Bone marrow (tissue), 2 donors: Measurements from ENCODE around the gene EPHA2.
"Not testable (repeated sequence)": the region's sequence is repeated elsewhere in the genome, so short reads cannot be mapped to it uniquely, and the experiment has no call there.

Experiments used
- DNase-seq, 2 donors: peaks; one replicate each; lab custom pipeline; 2025; lab: John Stamatoyannopoulos, UW

EPHA2 gene

GRCh38 chr1:16167331-16168143 is 11.7 kb upstream of the EPHA2 start:
- DNase-seq = no peak

- no peak for DNase-seq
Observed at GRCh38 chr1:16166117-16166516, 10.2 kb upstream of the EPHA2 start.

DNA sequence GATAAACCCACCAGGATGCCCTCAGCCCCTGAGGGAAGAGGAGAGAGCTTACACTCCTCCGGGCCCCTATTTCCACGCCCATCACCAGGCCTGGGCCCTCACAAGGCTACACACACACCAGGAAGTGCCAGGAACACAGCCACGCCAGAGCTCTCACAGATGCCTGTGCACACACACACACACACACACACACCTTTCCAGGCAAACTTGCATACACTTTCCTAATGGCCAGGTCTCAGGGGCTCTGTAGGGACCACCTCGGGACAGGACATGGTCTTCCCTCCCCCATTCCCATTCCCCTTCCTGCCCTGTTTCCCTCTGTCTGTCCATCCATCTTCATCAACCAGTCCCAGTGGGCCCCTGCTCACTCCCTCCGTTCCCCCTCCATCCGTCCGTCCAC is 9.7 kb upstream of the EPHA2 start:
- DNase-seq = no peak

GRCh38 chr1:16165073-16165364 is 9.2 kb upstream of the EPHA2 start:
- no peak for DNase-seq

DNA sequence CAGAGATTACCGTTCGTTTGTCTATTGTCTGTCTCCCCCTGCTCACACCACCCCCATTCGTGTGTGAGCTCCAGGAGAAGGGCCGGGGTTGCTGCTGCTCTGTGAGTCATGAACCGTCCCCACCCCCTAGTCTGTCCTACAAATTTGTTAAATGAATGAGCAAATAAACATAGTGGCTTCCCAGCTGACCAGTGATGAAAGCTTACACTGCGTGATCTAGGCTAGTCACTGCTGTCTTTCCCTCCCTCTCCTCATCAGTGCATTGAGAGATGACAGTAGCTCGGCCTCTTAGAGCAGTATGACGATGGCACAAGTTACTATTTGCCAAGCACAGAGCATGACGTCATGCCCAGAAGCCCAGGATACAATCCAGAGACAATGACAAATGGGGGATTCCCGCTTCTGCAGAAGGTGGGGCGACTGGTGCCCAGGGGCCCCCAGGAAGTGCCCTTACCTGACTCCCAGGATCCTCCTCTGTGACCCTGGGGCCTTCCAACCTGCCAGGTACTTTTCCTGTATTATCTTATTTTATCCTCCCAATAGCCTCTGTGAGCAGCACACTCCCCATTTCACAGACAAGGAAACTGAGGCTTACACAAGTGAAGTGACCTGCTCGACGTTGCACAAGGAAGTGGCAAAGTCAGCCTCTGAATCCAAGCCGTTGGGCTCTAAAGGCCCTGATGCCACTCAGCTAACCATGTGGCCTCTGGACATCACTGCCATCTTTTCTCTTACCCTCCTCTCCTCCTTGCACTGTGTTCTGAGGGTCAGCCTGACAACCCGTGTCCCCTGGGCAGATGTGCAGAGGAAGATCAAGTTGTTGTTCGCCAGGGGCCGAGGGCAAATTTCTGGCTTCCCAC is 8.6 kb upstream of the EPHA2 start:
- DNase-seq = no peak

DNA sequence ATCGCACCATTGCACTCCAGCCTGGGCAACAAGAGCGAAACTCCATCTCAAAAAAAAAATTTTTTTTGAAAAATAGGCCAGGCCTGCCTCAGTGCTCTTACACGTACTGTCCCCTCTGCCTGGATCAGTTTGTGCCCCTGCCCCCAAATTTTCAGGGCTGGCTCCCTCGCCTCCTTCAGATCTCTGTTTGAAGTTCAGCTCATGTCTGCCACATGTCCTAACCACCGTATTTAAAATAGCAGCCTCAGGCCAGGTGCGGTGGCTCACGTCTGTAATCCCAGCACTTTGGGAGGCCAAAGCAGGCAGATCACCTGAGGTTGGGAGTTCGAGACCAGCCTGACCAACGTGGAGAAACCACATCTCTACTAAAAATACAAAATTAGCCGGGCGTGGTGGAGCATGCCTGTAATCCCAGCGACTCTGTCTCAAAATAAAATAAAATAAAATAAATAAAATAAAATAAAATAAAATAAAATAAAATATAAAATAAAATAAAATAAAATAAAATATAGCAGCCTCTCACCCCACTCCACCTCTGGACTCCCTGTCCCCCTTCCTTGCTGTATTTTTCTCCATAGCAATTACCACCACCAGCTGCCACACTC is 7.8 kb upstream of the EPHA2 start:
- not testable (repeated sequence) for DNase-seq

GRCh38 chr1:16162163-16162822 is 6.4 kb upstream of the EPHA2 start:
- DNase-seq = no peak

- no peak for DNase-seq
Observed at GRCh38 chr1:16161717-16162116, 5.8 kb upstream of the EPHA2 start.

- DNase-seq = no peak
Observed at GRCh38 chr1:16158993-16159831, 3.3 kb upstream of the EPHA2 start.

DNA sequence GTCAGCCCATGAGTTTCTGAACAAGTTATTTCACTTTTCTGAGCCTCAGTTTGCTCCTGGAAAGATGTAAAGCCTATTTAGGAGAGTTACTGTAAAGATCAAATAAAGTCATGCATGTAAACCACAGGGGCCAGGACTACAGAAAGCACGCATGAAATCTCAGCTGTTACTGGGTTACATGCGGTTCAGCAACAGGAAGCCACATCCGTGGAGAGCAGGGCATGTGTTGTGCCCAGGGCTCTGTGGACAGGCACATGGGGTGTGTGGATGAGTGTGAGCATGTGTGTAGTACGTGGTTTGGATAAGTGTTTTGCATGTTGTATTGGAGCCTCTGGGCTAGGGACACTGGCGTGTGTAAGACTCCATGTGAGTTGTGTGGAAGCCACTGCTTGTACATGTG is 2.2 kb upstream of the EPHA2 start:
- DNase-seq = no peak

DNA sequence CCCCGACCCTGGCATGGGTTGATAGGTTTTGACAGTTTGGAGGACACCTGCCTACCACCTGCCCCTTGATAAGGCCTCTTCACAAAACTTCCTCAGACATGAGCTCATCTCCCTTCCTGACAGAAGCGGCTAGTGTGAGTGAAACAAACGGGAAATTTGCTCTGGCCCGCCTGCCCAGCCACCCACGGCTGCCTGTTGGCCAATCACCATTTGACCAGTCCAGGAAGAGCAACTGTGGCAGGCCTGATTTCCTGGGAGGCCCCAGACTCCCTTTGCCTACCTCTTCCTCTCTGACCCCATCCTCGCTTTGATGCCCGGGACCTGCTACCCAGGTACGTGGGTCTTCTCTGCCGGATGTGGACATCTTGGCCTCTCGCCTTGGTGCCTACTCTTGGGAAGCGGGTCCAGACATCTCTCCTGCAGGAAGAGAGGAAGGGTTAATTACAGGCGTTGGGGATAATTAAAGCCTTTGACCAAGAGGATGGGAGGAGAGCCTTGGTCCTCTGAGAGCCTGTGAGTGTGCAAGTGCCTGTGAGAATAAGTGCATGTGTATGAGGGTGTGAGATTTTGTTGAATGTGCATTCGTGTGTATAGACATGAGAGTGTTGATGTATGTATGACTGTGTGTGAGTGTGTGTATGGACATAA is 1.1 kb upstream of the EPHA2 start:
- no peak for DNase-seq

DNA sequence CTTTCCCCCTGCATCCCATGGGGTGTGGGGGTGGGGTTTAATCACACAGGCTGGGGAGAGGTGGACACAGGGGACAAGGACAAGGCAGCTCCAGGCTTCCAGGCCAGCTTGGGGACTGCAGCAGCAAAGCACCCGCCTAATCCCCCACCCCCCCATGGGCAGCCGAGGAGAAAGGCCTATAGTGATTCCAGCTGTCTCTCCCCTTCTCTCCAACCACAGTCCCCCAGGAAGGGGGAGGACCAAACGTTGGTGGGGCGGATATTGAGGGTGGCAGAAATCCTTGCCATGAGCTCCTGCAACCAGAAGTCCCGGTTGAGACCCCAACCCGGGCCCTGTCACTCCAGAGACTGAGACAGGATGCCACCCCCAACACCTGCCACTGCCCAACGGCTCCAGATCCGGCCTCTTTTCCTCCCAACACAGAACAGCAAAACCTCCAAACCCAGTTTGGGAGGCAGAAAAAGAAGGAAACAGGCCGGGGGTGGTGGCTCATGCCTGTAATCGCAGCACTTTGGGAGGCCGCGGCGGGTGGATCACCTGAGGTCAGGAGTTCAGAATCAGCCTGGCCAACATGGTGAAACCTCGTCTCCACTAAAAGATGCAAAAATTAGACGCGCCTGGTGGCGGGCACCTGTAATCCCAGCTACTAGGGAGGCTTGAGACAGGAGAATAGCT is 1.7 kb downstream of the EPHA2 start:
- no peak for DNase-seq

DNA sequence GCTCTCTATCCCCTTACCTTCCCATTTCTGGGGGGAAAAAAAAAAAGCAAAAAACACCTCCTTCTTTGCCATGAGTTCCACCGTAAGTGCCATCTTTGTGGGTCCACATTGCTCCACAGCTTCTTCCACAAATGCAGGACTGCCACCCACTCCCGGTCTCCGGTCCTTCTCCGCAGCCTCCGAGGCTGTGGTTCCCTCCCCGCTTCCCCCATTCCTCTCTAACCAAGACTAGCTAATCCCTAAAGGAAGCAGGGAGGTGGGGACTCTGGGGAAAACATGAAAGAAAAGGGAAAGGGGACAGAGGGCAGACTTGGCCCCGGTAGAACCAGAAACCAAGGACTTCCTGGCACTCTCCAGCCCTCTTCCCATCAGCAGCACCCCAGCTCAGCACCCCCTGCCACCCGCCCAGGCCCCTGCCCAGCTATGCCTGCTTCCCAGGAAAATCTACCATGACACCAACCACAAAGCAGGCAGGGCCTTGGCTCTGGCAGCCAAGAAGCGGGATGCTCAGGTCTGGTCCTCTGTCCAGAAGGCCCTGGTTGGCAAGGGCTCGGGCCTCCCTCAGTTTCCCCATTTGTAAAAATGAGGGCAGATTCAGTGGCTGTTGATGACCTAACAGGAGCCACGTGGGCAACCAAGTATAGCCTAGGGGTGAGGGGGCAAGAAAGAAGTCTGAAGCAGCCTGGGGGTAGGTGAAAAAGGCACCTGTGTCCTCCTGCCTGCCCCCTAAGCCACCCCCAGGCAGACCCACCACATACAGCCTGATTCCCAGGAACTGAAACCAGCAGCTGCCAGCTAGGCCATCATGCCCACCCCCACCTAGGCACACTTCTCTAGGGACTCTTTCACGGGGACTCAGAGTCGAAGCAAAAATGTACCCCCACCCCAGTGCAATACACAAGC is 2.5 kb downstream of the EPHA2 start:
- no peak for DNase-seq

DNA sequence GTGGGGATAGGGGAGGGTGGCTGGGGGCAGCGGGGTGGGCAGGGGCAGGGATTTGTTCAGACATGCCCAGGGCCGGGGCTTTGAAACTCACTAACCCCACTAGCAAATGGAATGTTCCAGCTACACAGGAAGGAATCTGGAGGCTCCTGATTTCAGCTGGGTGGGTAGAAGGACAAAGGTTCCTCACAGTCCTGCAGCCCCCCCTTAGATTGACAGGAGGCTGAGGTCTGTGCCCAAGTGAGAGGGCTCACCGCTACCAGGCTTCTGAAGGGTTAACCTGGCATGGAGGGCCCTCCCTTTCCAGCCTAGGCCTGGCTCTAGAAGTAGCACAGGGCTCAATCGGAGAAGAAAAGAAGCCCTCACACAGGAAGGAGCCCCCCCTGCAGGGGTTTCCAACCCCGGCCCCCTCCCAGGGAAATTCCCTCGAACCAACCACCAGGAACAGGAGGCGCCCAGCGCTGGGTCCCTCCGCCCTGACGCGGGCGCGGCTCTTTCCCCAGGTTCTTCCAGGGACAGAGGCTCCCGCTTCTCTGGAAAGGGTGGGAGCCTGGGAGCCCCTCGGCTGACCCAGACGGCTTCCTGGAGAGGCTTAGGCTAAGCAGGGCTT is 3.3 kb downstream of the EPHA2 start:
- DNase-seq = no peak

GRCh38 chr1:16151995-16152384 is 3.9 kb downstream of the EPHA2 start:
- no peak for DNase-seq

DNA sequence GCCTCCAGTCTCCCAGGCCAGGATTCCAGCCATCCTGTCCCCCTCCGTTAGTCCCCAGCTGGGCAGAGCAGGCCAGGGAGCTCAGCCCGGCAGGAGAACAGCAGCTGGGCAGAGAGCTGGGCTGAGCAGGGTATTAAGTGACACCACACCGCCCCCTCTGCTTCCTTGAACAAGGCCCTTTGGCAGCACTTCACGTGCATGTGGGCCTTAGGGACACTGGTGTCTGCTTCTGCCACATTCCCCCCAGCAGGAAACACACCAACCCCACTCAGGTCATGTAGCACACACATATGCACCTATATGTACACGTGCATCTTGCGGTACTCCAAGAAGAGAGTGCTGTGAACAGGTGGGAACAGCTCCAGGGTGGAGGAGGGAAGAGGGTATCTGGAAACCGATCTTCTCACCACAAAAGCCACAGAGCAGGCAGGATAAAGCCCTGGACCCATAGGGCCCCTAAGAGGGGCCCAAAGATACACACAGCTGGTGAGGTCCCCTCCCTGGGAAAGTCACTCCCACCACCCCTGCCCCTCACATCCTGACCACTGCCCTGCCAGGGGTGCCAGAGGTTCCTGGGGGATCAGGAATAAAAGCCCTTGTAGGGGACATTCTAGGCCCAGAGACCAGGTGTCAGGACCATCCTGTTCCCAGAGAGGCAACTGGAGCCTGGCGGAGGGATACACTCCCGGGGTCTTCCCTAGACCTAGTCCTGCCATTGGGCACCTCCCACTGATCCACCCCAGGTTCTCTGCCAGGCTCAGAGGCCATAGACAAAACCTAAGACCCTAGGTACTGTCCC is 4.5 kb downstream of the EPHA2 start:
- DNase-seq = no peak

GRCh38 chr1:16150508-16150907 is 5.4 kb downstream of the EPHA2 start:
- DNase-seq = no peak
